SK-N-MC (cell line): ENCODE data around the gene DLST.

Source experiments
- EZH2 ChIP-seq: fragments of 200-600 bp; sonication (generic); IDR thresholded peaks from one replicate; pipeline ENCODE4 v1.6.1; 2017; ENCODE audit warnings: antibody characterized with exemption
- POLR2AphosphoS5 ChIP-seq: IDR thresholded peaks from 2 replicates; pipeline ENCODE4 v1.6.1; 2012; ENCODE audit warnings: mild to moderate bottlenecking, low read depth, low read length, borderline replicate concordance

- TF ChIP-seq POLR2AphosphoS5 (no peak), EZH2 (no peak)
Observed at GRCh38 chr14:74865156-74865555, 16.6 kb upstream of the DLST start.
